HG03432 (cell line): ENCODE measurements around the gene ECI2.
"Not testable (repeated sequence)": the region's sequence is repeated elsewhere in the genome, so short reads cannot be mapped to it uniquely, and the experiment has no call there.

ENCODE experiments used
- ATAC-seq: cut with Tn5 transposase; IDR thresholded peaks from one replicate; pipeline ENCODE4 v1.9.1; 2021; ENCODE audit warnings: mild to moderate bottlenecking, moderate library complexity; ENCODE audit not compliant: unreplicated experiment

The ECI2 gene

GRCh38 chr6:4103929-4104328 is 31.4 kb downstream of the ECI2 start:
- no peak for ATAC-seq

- ATAC-seq = no peak
These were observed 32.6 kb downstream of the ECI2 start for GRCh38 chr6:4102687-4103244.

GRCh38 chr6:4101298-4101697 is 34.1 kb downstream of the ECI2 start:
- no peak for ATAC-seq

- ATAC-seq = no peak
These were observed 34.7 kb downstream of the ECI2 start for GRCh38 chr6:4100655-4101054.

GRCh38 chr6:4093288-4093687 is 42.1 kb downstream of the ECI2 start:
- no peak for ATAC-seq

- no peak for ATAC-seq
These were observed 43.4 kb downstream of the ECI2 start for GRCh38 chr6:4091941-4092340.

GRCh38 chr6:4090043-4090442 is 45.3 kb downstream of the ECI2 start:
- ATAC-seq = not testable (repeated sequence)

- no peak for ATAC-seq
These were observed 46.7 kb downstream of the ECI2 start for GRCh38 chr6:4088704-4089103.

GRCh38 chr6:4085332-4085700 is 50.1 kb downstream of the ECI2 start:
- ATAC-seq = no peak

GRCh38 chr6:4084444-4085331 is 50.7 kb downstream of the ECI2 start:
- ATAC-seq = no peak

- ATAC-seq = no peak
These were observed 56.5 kb downstream of the ECI2 start, which contains the start of gene FAM217A for GRCh38 chr6:4078691-4079471. Gene FAM217A, minus strand, starts transcription at chr6:4079137. Its CDS starts 1,723 bp downstream, at chr6:4077414.

- ATAC-seq = no peak
These were observed 60.7 kb downstream of the ECI2 start for GRCh38 chr6:4074478-4075235.

- ATAC-seq = no peak
These were observed 64.0 kb downstream of the ECI2 start for GRCh38 chr6:4071330-4071729.

GRCh38 chr6:4069199-4069598 is 66.2 kb downstream of the ECI2 start:
- no peak for ATAC-seq

- no peak for ATAC-seq
These were observed 67.7 kb downstream of the ECI2 start for GRCh38 chr6:4067673-4068072.

- no peak for ATAC-seq
These were observed 69.2 kb downstream of the ECI2 start for GRCh38 chr6:4066029-4066755.
